IMR-90 (cell line): ENCODE data around the gene PLXNA4. TPM values are rescaled to one million over a fixed set of nuclear protein-coding genes. Genes with fewer than 3 reads are reported as not detected.

Source experiments
- ATAC-seq: fragments of 200-7000 bp; cut with Tn5 transposase; 2 replicates; pipeline ENCODE4 v1.9.1; 2020; ENCODE audit warnings: low read depth, mild to moderate bottlenecking, moderate library complexity
- BruUV-seq: library from RNA; stranded (reverse); fragments of 400-500 nt; replicated peaks from 2 replicates; lab custom pipeline; 2021; lab: Mats Ljungman, UMichigan
- CTCF ChIA-PET: fragments of 300-600 bp; formaldehyde crosslinking; extraction: SDS; loops from one replicate; lab custom pipeline; 2021; ENCODE audit warnings: antibody characterized with exemption; lab: Yijun Ruan, JAX
- POLR2A ChIA-PET: fragments of 300-600 bp; sonication (Branson Sonifier 250); formaldehyde crosslinking; loops from one replicate; lab custom pipeline; 2022; ENCODE audit warnings: antibody characterized with exemption; ENCODE audit not compliant: unreplicated experiment; lab: Charles Lee
- DNase-seq: peaks from one replicate; pipeline ENCODE4 v3.0.0; 2013
- H2AFZ ChIP-seq: replicated peaks from 2 replicates; pipeline ENCODE3; 2013; ENCODE audit warnings: low read length, mild to moderate bottlenecking; ENCODE audit not compliant: poor library complexity
- H2AK5ac ChIP-seq: 2 replicates; pipeline ENCODE4 v1.6.1; 2013; ENCODE audit warnings: low read depth, low read length, inconsistent platforms
- H2AK9ac ChIP-seq: replicated peaks from 2 replicates; pipeline ENCODE3; 2013; ENCODE audit warnings: mild to moderate bottlenecking, low read depth, low read length, moderate library complexity; ENCODE audit not compliant: poor library complexity
- H2BK120ac ChIP-seq: 2 replicates; pipeline ENCODE4 v1.6.1; 2013; ENCODE audit warnings: low read depth, low read length, inconsistent platforms
- H2BK15ac ChIP-seq: 3 replicates; pipeline ENCODE4 v1.6.1; 2013; ENCODE audit warnings: low read depth, low read length, inconsistent platforms
- H2BK20ac ChIP-seq: 2 replicates; pipeline ENCODE4 v1.6.1; 2013; ENCODE audit warnings: low read depth, mild to moderate bottlenecking, inconsistent platforms, low read length, moderate library complexity
- H2BK5ac ChIP-seq: 2 replicates; pipeline ENCODE4 v1.6.1; 2013; ENCODE audit warnings: mild to moderate bottlenecking, low read depth, low read length, inconsistent platforms; ENCODE audit not compliant: poor library complexity, severe bottlenecking
- H3K14ac ChIP-seq: replicated peaks from 2 replicates; pipeline ENCODE4 v1.6.1; 2013; ENCODE audit warnings: low read depth, low read length, inconsistent platforms
- H3K18ac ChIP-seq: 2 replicates; pipeline ENCODE4 v1.6.1; 2013; ENCODE audit warnings: low read depth, low read length, control low read depth
- H3K23ac ChIP-seq: 2 replicates; pipeline ENCODE4 v1.6.1; 2013; ENCODE audit warnings: low read depth, low read length, inconsistent platforms
- H3K27ac ChIP-seq: 2 replicates; pipeline ENCODE4 v1.5.1; 2013; ENCODE audit warnings: mild to moderate bottlenecking, control low read depth, low read length; ENCODE audit not compliant: insufficient read depth
- H3K27me3 ChIP-seq: 2 replicates; pipeline ENCODE4 v1.6.1; 2013; ENCODE audit warnings: low read length; ENCODE audit not compliant: control insufficient read depth, insufficient read depth
- H3K36me3 ChIP-seq: 2 replicates; pipeline ENCODE4 v1.6.1; 2013; ENCODE audit warnings: low read length, mixed read lengths; ENCODE audit not compliant: control insufficient read depth, insufficient read depth
- H3K4ac ChIP-seq: 2 replicates; pipeline ENCODE4 v1.6.1; 2013; ENCODE audit warnings: low read depth, low read length, inconsistent platforms
- H3K4me1 ChIP-seq: 2 replicates; pipeline ENCODE4 v1.6.1; 2013; ENCODE audit warnings: low read length, mixed read lengths; ENCODE audit not compliant: control insufficient read depth, insufficient read depth
- H3K4me2 ChIP-seq: 2 replicates; pipeline ENCODE4 v1.6.1; 2013; ENCODE audit warnings: low read depth, mild to moderate bottlenecking, control low read depth, low read length, moderate library complexity
- H3K4me3 ChIP-seq: 2 replicates; pipeline ENCODE4 v1.5.1; 2013; ENCODE audit warnings: low read depth, mild to moderate bottlenecking, control low read depth, low read length, moderate library complexity; ENCODE audit not compliant: insufficient read depth
- H3K56ac ChIP-seq: 2 replicates; pipeline ENCODE4 v1.6.1; 2013; ENCODE audit warnings: low read length, inconsistent platforms; ENCODE audit not compliant: insufficient read depth; ENCODE audit errors: extremely low read depth
- H3K79me1 ChIP-seq, 2 experiments: 2 replicates each; pipeline ENCODE4 v1.6.1; 2013; ENCODE audit warnings: low read length in 2 of 2, inconsistent platforms in 1 of 2, low read depth in 1 of 2
- H3K9ac ChIP-seq: 2 replicates; pipeline ENCODE4 v1.6.1; 2013; ENCODE audit warnings: low read depth, low read length, control low read depth
- H3K9me1 ChIP-seq: 2 replicates; pipeline ENCODE4 v1.6.1; 2013; ENCODE audit warnings: low read length, inconsistent platforms; ENCODE audit not compliant: insufficient read depth
- H3K9me3 ChIP-seq: 2 replicates; pipeline ENCODE4 v1.6.1; 2013; ENCODE audit warnings: low read length; ENCODE audit not compliant: control insufficient read depth, insufficient read depth
- H4K20me1 ChIP-seq: 2 replicates; pipeline ENCODE4 v1.6.1; 2013; ENCODE audit warnings: low read length, inconsistent platforms; ENCODE audit not compliant: insufficient read depth
- H4K5ac ChIP-seq: 2 replicates; pipeline ENCODE4 v1.6.1; 2013; ENCODE audit warnings: mild to moderate bottlenecking, low read depth, low read length, control low read depth
- H4K8ac ChIP-seq, 2 experiments: 2 replicates each; pipeline ENCODE4 v1.6.1; 2013; ENCODE audit warnings: low read depth in 2 of 2, low read length in 2 of 2, control low read depth in 1 of 2, inconsistent platforms in 1 of 2
- H4K91ac ChIP-seq: 2 replicates; pipeline ENCODE4 v1.6.1; 2013; ENCODE audit warnings: low read depth, low read length, inconsistent platforms; ENCODE audit not compliant: insufficient read depth
- BHLHE40 ChIP-seq: fragments of 150-350 bp; IDR thresholded peaks from 2 replicates; pipeline ENCODE4 v1.6.1; 2016; ENCODE audit warnings: mild to moderate bottlenecking, low read depth, low read length
- CHD1 ChIP-seq: IDR thresholded peaks from 2 replicates; pipeline ENCODE4 v1.6.1; 2012; ENCODE audit warnings: low read depth, low read length, improper control_type of control experiment
- FOS ChIP-seq: fragments of 150-350 bp; IDR thresholded peaks from 2 replicates; pipeline ENCODE4 v1.6.1; 2016; ENCODE audit warnings: low read depth, low read length
- MAFK ChIP-seq: IDR thresholded peaks from 2 replicates; pipeline ENCODE4 v1.6.1; 2012; ENCODE audit warnings: low read depth, low read length, improper control_type of control experiment
- MAZ ChIP-seq: IDR thresholded peaks from 2 replicates; pipeline ENCODE4 v1.6.1; 2012; ENCODE audit warnings: low read depth, mild to moderate bottlenecking, low read length, improper control_type of control experiment, moderate library complexity, borderline replicate concordance
- MXI1 ChIP-seq: IDR thresholded peaks from 2 replicates; pipeline ENCODE4 v1.6.1; 2012; ENCODE audit warnings: low read depth, mild to moderate bottlenecking, low read length, moderate library complexity, borderline replicate concordance
- NFE2L2 ChIP-seq: fragments of 150-350 bp; IDR thresholded peaks from 2 replicates; pipeline ENCODE4 v1.6.1; 2016; ENCODE audit warnings: low read depth, mild to moderate bottlenecking, low read length
- POLR2A ChIP-seq: IDR thresholded peaks from 2 replicates; pipeline ENCODE4 v1.6.1; 2012; ENCODE audit warnings: mild to moderate bottlenecking, low read depth, low read length
- RAD21 ChIP-seq: IDR thresholded peaks from 2 replicates; pipeline ENCODE4 v1.6.1; 2012; ENCODE audit warnings: low read length, improper control_type of control experiment
- RCOR1 ChIP-seq: IDR thresholded peaks from 2 replicates; pipeline ENCODE4 v1.6.1; 2012; ENCODE audit warnings: mild to moderate bottlenecking, low read length, improper control_type of control experiment; ENCODE audit not compliant: insufficient replicate concordance
- RFX5 ChIP-seq: IDR thresholded peaks from 2 replicates; pipeline ENCODE4 v1.8.0; 2012; ENCODE audit warnings: low read depth, mild to moderate bottlenecking, low read length, moderate library complexity
- SMC3 ChIP-seq: fragments of 150-350 bp; IDR thresholded peaks from 2 replicates; pipeline ENCODE4 v1.6.1; 2016; ENCODE audit warnings: low read depth, mild to moderate bottlenecking, antibody characterized with exemption, low read length, moderate library complexity
- USF2 ChIP-seq: fragments of 150-350 bp; IDR thresholded peaks from 2 replicates; pipeline ENCODE4 v1.6.1; 2017; ENCODE audit warnings: mild to moderate bottlenecking, antibody characterized with exemption, low read length, low read depth
- WGBS, 2 experiments: methylation state at CpG; one replicate each; pipeline versions ENCODE4 v1.1.5 to v1.1.7; 2013; ENCODE audit warnings: missing lambda C conversion rate in 2 of 2; ENCODE audit not compliant: insufficient read length in 1 of 2; ENCODE audit errors: extremely low coverage in 2 of 2; 5-methylcytosine and 5-hydroxymethylcytosine counted together
- dilution Hi-C: fragments of 300-500 bp; cut with HindIII; formaldehyde crosslinking; loops from one replicate; pipeline ENCODE4 v1.14.3; 2018; ENCODE audit warnings: low sequenced_read_pairs; ENCODE audit not compliant: unreplicated experiment
- in situ Hi-C: fragments of 300-500 bp; cut with MboI; formaldehyde crosslinking; loops from 3 replicates; pipeline ENCODE4 v1.14.3; 2019; ENCODE audit warnings: low sequenced_read_pairs, inconsistent platforms, mixed read lengths
- intact Hi-C: fragments of 100-400 bp; cut with micrococcal nuclease; formaldehyde crosslinking; loops from 2 replicates; pipeline ENCODE4 v1.10.0; 2022
- polyA plus RNA-seq, 3 experiments: library from polyadenylated mRNA; depleted of rRNA; stranded (reverse); fragments of >200 nt; gene quantifications; 2 replicates each; pipeline ENCODE4 v1.2.3, GENCODE V29; 2012; ENCODE audit warnings: low replicate concordance in 1 of 3
- total RNA-seq: library from RNA; depleted of rRNA; stranded (reverse); fragments of >200 nt; gene quantifications from 2 replicates; pipeline ENCODE4 v1.2.3, GENCODE V29; 2012
- TF ChIP-seq, protein P1 (sequence below): fragments of 150-350 bp; IDR thresholded peaks from 2 replicates; pipeline ENCODE4 v1.6.1; 2016; ENCODE audit warnings: low read depth, mild to moderate bottlenecking, low read length, moderate library complexity, borderline replicate concordance
- TF ChIP-seq, protein P2 (sequence below): conservative IDR thresholded peaks from 2 replicates; pipeline ENCODE4 v1.5.1; 2012; ENCODE audit warnings: mild to moderate bottlenecking, low read depth, low read length, improper control_type of control experiment

PLXNA4 gene
- total and polyA plus RNA-seq, 2 of the 4 experiments (the other 2 are of a cell fraction): under 0.01 TPM

DNA sequence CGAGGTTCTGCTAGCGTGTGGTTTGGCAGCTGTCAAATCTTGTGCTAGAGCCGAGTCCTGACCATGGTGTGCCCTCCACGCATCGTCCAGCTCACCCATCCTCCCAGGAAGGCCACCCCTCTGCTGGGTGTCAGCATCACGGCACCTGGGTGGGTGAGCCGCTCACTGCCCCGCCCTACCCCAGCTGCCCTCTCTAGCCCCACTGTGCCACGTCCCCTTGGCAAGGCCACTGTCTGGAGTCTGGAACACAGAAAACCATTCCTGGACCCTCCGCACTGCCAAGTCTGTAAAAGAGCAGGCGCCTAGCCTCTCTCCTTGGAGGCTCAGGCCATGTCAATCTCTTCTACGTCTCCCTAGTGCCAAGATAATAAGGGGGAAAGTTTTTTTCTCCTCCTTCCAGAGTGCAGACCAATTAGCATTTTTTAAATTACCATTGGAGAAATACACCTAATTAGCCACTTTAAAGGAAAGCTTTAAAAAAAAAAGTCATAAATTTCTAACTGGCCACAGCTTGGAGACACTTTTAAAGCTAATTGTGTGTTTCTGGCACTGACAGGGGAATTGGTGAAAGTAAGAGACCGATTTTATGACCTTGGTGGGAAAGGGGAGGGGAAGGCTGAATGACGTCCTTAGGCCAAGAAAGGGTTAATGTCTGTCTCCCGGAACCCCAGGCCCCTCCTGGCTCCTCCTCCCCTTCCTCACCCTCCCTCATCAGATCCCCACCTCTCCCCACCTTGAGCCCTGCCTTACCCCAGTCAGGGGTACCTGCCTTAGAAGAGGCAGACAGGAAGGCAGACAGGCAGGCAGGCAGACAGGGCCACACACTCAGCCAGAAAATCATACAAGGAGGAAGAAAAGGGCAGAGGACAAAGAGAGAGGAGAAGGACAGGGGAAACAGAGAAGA lies 151.2 kb downstream of the PLXNA4 start:
- POLR2A ChIA-PET: no interaction called here
- Histone ChIP-seq H3K79me1 (no peaks in the 10 kb centered on the region), H2BK15ac (no peak overlapping the region), H3K9me3 (no peaks in the 10 kb centered on the region), H2BK20ac (no peak overlapping the region), H2AFZ (no peak overlapping the region), H3K9me1 (no peaks in the 10 kb centered on the region), H3K14ac (no peak overlapping the region), H3K4me3 (no peak overlapping the region), H3K18ac (no peak overlapping the region), H3K27me3 (no peaks in the 10 kb centered on the region), H2AK5ac (no peak overlapping the region), H3K23ac (no peak overlapping the region), H2BK5ac (no peak overlapping the region), H3K4me2 (no peak overlapping the region), H3K4ac (no peak overlapping the region), H4K20me1 (no peaks in the 10 kb centered on the region), H3K27ac (no peak overlapping the region), H3K9ac (no peak overlapping the region), H2AK9ac (no peak overlapping the region), H4K8ac (no peak overlapping the region), H4K91ac (no peak overlapping the region), H3K36me3 (no peaks in the 10 kb centered on the region), H3K56ac (no peak overlapping the region), H2BK120ac (no peak overlapping the region), H4K5ac (no peak overlapping the region), H3K4me1 (no peaks in the 10 kb centered on the region)
- BruUV-seq: no TSS peak
- intact Hi-C loops (no loop called here), in situ Hi-C loops (no loop called here), dilution Hi-C loops (no loop called here)
- WGBS, 2 experiments: 74% methylated on average over 7 of the region's 15 CpGs; no CpG with 5 or more reads in 1 of the 2 experiments
- ATAC-seq: no peak
- no peak for DNase-seq
- CTCF ChIA-PET: no interaction called here
- TF ChIP-seq RFX5 (no peak), FOS (no peak), RAD21 (no peak), MAZ (no peak), MAFK (no peak), NFE2L2 (no peak), MXI1 (no peak), USF2 (no peak), SMC3 (no peak), BHLHE40 (no peak), CHD1 (no peak), POLR2A (no peak), RCOR1 (no peak)
- TF ChIP-seq, protein P1, sequence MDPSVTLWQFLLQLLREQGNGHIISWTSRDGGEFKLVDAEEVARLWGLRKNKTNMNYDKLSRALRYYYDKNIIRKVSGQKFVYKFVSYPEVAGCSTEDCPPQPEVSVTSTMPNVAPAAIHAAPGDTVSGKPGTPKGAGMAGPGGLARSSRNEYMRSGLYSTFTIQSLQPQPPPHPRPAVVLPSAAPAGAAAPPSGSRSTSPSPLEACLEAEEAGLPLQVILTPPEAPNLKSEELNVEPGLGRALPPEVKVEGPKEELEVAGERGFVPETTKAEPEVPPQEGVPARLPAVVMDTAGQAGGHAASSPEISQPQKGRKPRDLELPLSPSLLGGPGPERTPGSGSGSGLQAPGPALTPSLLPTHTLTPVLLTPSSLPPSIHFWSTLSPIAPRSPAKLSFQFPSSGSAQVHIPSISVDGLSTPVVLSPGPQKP: no peak
- TF ChIP-seq, protein P2, sequence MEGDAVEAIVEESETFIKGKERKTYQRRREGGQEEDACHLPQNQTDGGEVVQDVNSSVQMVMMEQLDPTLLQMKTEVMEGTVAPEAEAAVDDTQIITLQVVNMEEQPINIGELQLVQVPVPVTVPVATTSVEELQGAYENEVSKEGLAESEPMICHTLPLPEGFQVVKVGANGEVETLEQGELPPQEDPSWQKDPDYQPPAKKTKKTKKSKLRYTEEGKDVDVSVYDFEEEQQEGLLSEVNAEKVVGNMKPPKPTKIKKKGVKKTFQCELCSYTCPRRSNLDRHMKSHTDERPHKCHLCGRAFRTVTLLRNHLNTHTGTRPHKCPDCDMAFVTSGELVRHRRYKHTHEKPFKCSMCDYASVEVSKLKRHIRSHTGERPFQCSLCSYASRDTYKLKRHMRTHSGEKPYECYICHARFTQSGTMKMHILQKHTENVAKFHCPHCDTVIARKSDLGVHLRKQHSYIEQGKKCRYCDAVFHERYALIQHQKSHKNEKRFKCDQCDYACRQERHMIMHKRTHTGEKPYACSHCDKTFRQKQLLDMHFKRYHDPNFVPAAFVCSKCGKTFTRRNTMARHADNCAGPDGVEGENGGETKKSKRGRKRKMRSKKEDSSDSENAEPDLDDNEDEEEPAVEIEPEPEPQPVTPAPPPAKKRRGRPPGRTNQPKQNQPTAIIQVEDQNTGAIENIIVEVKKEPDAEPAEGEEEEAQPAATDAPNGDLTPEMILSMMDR: no peak
